HepG2 (cell line): Measurements from ENCODE around the gene DNAAF1. TPM values are rescaled to one million over a fixed set of nuclear protein-coding genes. Genes with fewer than 3 reads are reported as not detected.

ENCODE experiments used
- ARNT2 ChIP-seq: sonication (generic); formaldehyde crosslinking; IDR thresholded peaks from 2 replicates; pipeline ENCODE4 v1.8.0; 2022; ENCODE audit warnings: mild to moderate bottlenecking, low read depth, missing genetic modification reagents, moderate library complexity
- CSRNP2 ChIP-seq: sonication (generic); formaldehyde crosslinking; conservative IDR thresholded peaks from 2 replicates; pipeline ENCODE4 v1.8.0; 2022; ENCODE audit warnings: low read depth, missing genetic modification reagents
- NR2F1 ChIP-seq, 2 experiments: fragments of 450-650 bp in 1 of 2; formaldehyde crosslinking in 1 of 2; IDR thresholded peaks; 2 replicates each; pipeline versions ENCODE4 v1.5.0 to v1.6.1; 2016 to 2020; ENCODE audit warnings: mild to moderate bottlenecking in 1 of 2, missing compliant biosample characterization in 1 of 2, missing genetic modification reagents in 1 of 2, moderate library complexity in 1 of 2
- RAD51 ChIP-seq: fragments of 450-650 bp; IDR thresholded peaks from 2 replicates; pipeline ENCODE4 v1.6.1; 2016; ENCODE audit warnings: borderline replicate concordance
- SCMH1 ChIP-seq: sonication (generic); formaldehyde crosslinking; IDR thresholded peaks from 2 replicates; pipeline ENCODE4 v1.9.0; 2021; ENCODE audit warnings: missing genetic modification reagents, mild to moderate bottlenecking, borderline replicate concordance
- SMC3 ChIP-seq: IDR thresholded peaks from 2 replicates; pipeline ENCODE4 v1.6.1; 2011; ENCODE audit warnings: low read length, improper control_type of control experiment
- THYN1 ChIP-seq: sonication (generic); formaldehyde crosslinking; IDR thresholded peaks from 2 replicates; pipeline ENCODE4 v1.8.1; 2023; ENCODE audit warnings: low read depth, mild to moderate bottlenecking, moderate library complexity, missing genetic modification reagents, borderline replicate concordance
- TSC22D2 ChIP-seq: sonication (generic); formaldehyde crosslinking; IDR thresholded peaks from 2 replicates; pipeline ENCODE4 v1.5.1; 2020; ENCODE audit warnings: missing genetic modification reagents, mild to moderate bottlenecking, borderline replicate concordance
- ZNF142 ChIP-seq: sonication (generic); formaldehyde crosslinking; IDR thresholded peaks from 2 replicates; pipeline ENCODE4 v1.4.0; 2020; ENCODE audit warnings: missing genetic modification reagents
- ZNF18 ChIP-seq: sonication (generic); formaldehyde crosslinking; IDR thresholded peaks from 2 replicates; pipeline ENCODE4 v1.8.0; 2022; ENCODE audit warnings: mild to moderate bottlenecking, missing genetic modification reagents; ENCODE audit not compliant: insufficient replicate concordance
- ZNF329 ChIP-seq: sonication (generic); formaldehyde crosslinking; IDR thresholded peaks from 2 replicates; pipeline ENCODE4 v1.9.0; 2021; ENCODE audit warnings: low read depth, mild to moderate bottlenecking, missing genetic modification reagents
- ZNF660 ChIP-seq: sonication (generic); formaldehyde crosslinking; IDR thresholded peaks from 2 replicates; pipeline ENCODE4 v1.5.1; 2020; ENCODE audit warnings: mild to moderate bottlenecking, low read depth, missing genetic modification reagents, borderline replicate concordance
- ZNF780A ChIP-seq: sonication (generic); formaldehyde crosslinking; IDR thresholded peaks from 2 replicates; pipeline ENCODE4 v1.8.0; 2022; ENCODE audit warnings: mild to moderate bottlenecking, missing genetic modification reagents, moderate library complexity
- ZNF839 ChIP-seq: sonication (generic); formaldehyde crosslinking; IDR thresholded peaks from 2 replicates; pipeline ENCODE4 v1.4.0; 2020; ENCODE audit warnings: missing genetic modification reagents, mild to moderate bottlenecking, borderline replicate concordance
- polyA plus RNA-seq, 8 experiments: library from polyadenylated mRNA; depleted of rRNA in 3 of 8; stranded (reverse) in 7 of 8; unstranded in 1 of 8; fragments of >200 nt; fragmentation: Illumina TruSeq in 4 of 8; extraction: Trizol in 4 of 8; gene quantifications; 2 replicates each; pipeline versions ENCODE4 v1.2.1 to v1.2.3, GENCODE V29; 2011 to 2016; ENCODE audit warnings: low read depth in 4 of 8, missing spikeins in 1 of 8, mixed read lengths in 1 of 8; ENCODE audit not compliant: insufficient read depth in 1 of 8
- total RNA-seq, 5 experiments: library from RNA; depleted of rRNA; stranded (reverse); fragments of >200 nt; fragmentation: Illumina TruSeq; extraction: Trizol; gene quantifications; 2 replicates each; pipeline ENCODE4 v1.2.3, GENCODE V29; 2016; ENCODE audit warnings: low read depth in 1 of 5

Gene DNAAF1
- total and polyA plus RNA-seq, 2 of the 13 experiments (the other 11 are each of a cell fraction or from before 2014, with no cell fraction given): 0.04 TPM; not detected in 1

- TF ChIP-seq CSRNP2 (CRISPR knock-in tag) (no peak), ZNF780A (CRISPR knock-in tag) (no peak), SMC3 (no peak), ZNF839 (CRISPR knock-in tag) (no peak), NR2F1 (CRISPR knock-in tag; IDR thresholded peaks at IDR 0.05) (peak; percentile 82 to 87), THYN1 (CRISPR knock-in tag) (no peak), ZNF660 (CRISPR knock-in tag) (no peak), SCMH1 (CRISPR knock-in tag) (no peak), ARNT2 (CRISPR knock-in tag) (peak; percentile 30; the same call in 1 of the 2 replicates), TSC22D2 (CRISPR knock-in tag) (0 out of 2 replicates have a peak, but pooled peaks have one; percentile 83), ZNF142 (CRISPR knock-in tag) (0 out of 2 replicates have a peak, but pooled peaks have one; percentile 22), RAD51 (peak; percentile 68), ZNF329 (CRISPR knock-in tag) (no peak), ZNF18 (peak; percentile 10)
Measured at GRCh38 chr16:84138824-84139627, 6.1 kb upstream of the DNAAF1 start (continued).
